Ecto neural progenitor cell (in vitro differentiated cells): ENCODE data around the gene CDH23.

Experiments used
- DNase-seq: peaks from one replicate; pipeline ENCODE4 v3.0.0-alpha.2; 2018; ENCODE audit warnings: low spot score

Gene CDH23

GRCh38 chr10:71423250-71423649 is 26.5 kb downstream of the CDH23 start:
- DNase-seq, result peak; percentile 22

GRCh38 chr10:71423901-71424300 is 27.2 kb downstream of the CDH23 start:
- DNase-seq, result peak; percentile 30

- DNase-seq, result peak; percentile 47
Measured at GRCh38 chr10:71424496-71425194, 27.9 kb downstream of the CDH23 start.

- DNase-seq, result peak; percentile 37
Measured at GRCh38 chr10:71426058-71426605, 29.4 kb downstream of the CDH23 start.

DNA sequence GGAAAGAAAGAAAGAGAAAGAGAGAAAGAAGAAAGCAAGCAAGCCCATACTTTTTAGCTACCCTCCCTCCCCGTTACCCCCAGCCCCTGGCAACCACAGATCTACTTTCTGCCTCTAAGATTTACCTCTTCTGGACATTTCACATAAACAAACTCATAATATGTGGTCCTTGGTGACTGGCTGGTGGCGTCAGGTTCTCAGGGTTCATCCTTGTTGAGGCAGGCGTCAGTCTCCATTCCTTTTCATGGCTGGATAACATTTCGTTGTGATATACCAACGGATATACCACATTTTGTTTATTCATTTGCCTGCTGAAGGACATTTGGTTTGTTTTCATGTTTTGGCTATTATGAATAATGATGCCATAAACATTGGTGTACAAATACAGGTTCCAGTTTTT is 30.5 kb downstream of the CDH23 start:
- no peak for DNase-seq

GRCh38 chr10:71429304-71429703 is 32.6 kb downstream of the CDH23 start:
- peak; percentile 34 for DNase-seq

DNA sequence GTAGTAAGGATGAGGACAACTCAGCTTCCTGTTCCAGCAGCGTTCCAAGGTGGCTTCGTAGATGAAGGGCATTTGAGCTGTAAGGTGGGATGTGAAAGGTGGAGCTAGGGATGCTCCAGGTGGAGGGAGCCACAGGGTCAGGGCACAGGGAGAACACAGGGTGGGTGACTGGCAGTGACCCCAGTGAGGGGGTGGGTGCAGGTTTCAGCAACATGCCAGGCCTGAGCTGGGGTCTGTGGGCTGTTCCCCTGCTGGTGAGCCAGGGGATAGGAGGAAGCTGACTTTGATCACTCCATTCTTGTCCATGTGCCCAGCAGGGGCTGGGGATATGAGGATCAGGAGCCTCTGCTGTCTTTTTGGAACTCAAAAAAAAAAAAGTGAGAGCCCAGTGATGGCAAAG is 33.2 kb downstream of the CDH23 start:
- DNase-seq, result peak; percentile 55

DNA sequence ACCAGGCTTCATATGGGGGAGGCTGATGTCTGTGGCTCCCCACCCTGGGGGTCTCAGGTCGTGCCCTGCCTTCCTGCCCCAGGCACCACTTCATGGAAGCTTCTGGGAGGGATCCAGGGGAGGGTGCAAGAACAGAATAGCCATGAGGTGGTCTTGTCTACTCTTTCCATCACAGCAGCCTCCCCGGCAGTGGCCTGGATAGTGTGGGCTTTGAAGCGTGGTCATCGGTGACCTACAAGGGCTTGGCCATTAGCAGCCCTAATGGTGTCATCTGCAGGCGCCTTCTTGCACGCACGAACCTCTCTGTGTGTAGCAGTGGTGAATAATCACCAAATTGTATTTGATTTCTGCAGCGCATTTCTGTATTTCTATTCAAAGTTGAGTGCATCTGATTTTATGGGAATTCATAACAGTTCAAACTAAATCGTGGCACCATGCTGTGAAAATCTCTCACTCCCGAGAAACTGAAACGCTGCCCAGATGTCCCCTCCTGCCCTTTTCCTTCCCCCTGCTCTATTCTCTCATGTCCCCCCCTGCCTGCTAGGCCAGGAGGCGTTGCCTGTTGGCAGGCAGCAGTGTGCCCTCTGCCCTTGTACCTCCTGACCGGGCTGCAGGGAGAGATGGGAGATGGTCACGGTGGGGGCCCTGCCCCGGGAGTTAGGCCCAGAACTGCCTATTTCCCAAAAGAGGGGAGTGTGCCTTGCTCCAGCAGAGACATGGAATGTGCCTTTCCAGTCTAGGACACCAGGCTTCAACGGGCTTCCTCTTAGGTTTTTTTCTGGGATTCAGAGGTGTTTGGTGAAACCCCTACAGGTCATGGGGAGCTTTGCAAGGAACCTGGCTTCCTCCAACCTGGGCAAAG is 34.8 kb downstream of the CDH23 start:
- peak; percentile 47 for DNase-seq

DNA sequence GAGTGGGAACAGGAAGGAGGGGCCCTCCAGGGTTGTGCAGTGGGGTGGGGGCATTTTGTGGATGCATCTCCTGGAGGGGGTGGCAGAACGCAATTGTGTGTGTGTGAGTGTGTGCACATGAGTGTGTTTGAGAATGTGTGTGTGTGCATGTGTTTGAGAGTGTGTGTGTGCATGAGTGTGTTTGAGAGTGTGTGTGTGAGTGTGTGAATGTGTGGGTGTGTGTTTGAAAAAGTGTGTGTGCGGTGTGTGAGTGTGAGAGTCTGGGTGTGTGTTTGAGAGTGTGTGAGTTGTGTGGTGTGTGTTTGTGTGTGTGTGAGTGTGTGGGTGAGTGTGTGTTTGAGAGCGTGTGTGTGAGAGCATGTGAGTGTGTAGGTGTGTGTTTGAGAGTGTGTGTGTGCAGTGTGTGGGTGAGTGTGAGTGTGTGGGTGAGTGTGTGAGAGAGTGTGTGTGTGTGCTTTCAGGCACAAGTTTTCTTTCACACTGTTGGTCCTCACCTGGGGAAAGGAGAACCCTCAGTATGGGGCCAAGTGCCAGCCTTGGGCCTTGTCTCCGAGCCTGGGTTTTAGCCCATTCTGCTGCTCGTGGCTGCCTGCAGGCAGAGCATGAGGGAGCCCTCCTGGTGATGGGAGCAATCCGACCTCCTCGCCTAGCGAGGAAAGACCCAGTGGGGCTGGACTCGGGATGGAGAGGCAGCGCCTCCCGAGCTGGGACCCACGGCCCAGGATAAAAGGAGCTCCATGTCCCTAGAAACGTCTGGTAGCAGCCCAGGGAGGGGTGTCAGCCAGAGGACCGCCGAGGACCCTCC is 35.6 kb downstream of the CDH23 start:
- no peak for DNase-seq

DNA sequence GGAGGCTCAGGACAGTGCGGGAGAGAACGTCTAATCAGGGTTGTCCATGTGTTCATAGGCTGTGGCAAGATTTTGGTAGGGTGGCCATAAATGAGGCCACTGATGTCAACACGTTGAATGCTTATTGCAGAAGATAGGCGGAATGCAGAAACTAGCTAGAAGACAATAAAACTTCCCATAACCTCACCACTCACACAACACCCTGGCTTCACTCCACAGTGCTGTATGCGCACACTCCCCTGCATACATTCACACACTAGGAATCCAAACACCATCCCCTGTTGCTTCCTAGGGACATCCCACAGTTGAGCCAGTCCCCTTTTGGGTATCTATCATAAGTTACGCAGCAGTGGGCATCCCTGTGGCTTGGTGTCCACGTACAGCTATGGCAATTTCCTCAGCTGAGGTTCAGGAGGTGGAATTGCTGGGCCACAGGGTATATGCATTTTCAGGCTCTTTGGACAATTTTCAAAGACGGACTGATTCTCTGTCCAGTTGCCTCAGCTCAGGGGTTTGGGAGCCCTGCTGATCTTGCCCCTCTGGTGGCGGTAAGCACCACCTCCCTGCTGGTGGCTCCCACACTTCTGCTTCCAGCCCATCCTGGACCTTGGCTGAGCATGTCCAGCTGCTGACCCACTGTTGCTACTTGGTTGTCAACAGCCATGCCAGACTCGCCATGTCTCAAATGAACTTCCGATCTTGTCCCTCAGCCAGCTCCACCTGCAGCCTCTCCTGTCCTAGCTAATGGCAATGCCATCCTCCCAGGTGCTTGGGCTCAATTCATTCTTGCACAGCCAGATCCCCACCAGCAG is 36.4 kb downstream of the CDH23 start:
- peak; percentile 33 for DNase-seq

GRCh38 chr10:71433768-71434744 is 37.3 kb downstream of the CDH23 start:
- peak; percentile 44 for DNase-seq

- DNase-seq, result peak; percentile 35
Measured at GRCh38 chr10:71434760-71435394, 38.2 kb downstream of the CDH23 start.

- DNase-seq, result peak; percentile 29
Measured at GRCh38 chr10:71435571-71436267, 39.0 kb downstream of the CDH23 start.

DNA sequence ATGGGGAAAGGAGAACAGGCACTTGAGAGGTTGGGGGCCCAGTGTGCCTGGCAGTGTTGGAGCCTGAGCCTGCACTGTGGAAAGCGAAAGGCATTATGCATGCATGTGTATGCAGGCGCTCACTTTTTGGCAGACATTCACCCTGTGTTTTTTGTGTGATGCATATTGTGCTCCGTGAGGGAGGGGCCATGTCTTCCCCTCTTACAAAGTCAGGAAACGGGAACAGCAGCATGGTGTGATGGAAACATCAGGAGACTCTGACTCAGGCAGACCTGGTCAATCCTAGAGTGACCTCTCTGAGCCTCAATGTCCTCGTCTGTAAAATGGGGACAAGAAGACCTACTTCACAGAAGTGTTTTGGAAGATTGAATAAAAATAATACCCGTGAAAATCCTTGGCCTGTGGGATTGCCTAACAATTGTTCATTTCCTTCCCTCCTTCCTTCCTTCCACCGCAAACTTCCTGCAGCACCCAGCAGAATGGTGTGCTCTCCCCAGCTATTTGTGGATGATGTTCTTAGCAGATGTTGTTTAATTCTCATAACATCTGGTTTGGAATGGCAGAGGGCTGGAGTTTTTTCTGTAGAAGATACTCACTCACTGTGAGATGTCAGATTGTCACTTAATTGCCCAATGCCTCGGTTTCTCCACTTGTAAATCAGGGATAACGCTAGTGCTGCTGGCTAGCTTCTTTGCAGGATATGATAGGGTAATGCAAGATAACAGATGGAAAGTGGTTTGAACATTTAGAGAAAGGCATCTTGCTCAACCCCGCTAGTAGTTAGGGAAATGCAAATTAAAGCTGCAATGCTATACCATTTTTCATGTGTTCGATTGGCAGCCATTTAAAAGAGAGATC is 39.8 kb downstream of the CDH23 start:
- peak; percentile 10 for DNase-seq

DNA sequence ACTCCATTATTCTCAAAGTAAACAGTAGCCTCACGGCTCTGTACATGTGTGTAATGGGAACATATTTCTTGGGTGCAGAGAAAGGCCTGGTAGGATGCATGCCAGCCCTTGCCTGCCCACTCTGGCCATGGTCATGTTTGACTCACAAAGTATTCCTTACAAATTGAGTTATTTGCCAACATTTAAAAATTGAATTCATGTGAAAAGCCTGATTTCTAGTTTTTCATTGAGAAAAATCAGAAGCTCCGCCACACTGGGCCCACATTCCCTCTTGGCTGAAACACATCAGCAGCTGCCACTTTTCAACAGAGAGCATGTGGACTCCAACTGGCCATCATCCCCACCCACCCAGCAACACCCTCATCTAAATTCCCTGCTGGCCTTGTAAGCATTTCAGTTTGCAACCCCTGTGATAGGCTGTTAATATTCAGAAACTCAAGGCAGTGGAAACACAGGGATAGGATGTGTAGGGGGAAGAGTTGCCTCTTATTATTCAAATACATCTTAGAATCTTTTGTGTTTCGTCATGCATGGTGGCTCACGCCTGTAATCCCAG is 40.9 kb downstream of the CDH23 start:
- DNase-seq, result no peak

DNA sequence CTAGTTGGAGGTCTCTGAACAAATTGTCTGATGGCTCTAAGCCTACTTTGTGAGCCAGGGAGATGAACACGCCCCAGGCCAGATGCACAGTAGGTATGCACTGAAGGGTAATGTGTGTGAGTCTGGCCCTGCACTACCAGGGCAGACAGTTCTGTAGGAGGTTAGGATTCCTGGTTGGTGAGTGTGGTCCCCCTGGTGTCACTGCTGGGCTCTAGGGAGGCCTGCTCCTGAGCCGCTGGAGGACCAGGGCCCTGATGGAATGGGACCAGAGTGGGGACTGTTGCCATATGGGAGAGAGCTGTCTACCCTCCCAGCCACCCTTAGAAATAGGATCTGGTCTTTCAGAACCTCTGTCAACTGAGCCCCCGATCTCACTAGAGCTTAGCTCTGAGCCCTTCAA is 42.0 kb downstream of the CDH23 start:
- DNase-seq, result no peak

DNA sequence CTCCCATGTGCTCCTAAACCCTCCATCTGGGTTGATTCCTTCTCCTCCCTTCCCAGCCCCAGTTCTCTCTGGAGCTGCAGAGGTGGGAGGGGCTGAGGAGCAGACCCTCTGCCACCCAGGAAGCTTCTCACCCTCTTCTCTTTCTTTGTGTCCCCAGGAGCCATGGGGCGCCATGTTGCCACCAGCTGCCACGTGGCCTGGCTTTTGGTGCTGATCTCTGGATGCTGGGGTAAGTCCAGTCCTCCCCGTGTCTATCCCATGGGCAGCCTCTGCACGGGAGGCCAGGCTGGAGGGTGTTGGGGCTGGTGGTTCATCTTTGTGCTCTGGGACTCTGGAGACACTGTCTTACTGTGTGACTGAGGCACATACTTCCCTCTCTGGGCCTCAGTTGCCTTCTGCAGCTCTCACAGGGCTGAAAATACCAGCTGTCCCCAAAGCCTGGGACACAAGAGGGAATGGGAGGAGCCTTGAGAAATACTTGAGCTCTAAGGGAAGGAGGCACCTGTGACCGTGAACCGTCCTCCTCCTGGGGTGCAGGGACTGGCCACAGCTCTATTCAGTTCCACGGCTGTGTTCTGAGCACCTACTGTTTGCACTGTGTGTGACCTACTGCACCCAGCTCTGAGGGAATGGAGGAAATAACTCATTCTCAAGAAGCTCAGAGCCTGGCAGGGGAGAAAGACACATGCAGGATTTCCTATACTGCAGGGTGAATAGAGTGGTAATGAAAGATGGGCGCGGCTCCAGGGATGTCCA is 43.1 kb downstream of the CDH23 start:
- no peak for DNase-seq
